ENCODE data around the gene WSCD2.

GRCh38 chr12:108104657-108105056 is 24.4 kb upstream of the WSCD2 start:
- TF ChIP-seq CTCF (IDR thresholded peaks at IDR 0.05) (no peak), POLR2AphosphoS5 (IDR thresholded peaks at IDR 0.05; ENCODE audit: insufficient read depth in 1 of 2, low read depth in 1 of 2) (no peak)

Data from vagina (tissue), 2 donors.